Tibial nerve (tissue), 4 donors: Measurements from ENCODE around the gene NEGR1. TPM values are rescaled to one million over a fixed set of nuclear protein-coding genes. Genes with fewer than 3 reads are reported as not detected.

Source experiments
- DNase-seq, 2 donors: peaks; one replicate each; pipeline ENCODE4 v3.0.0-alpha.2; 2019; ENCODE audit warnings: low spot score in 2 of 2
- H3K27ac ChIP-seq, 4 donors: fragments of 200-600 bp; sonication (generic) in 3 of 4; one replicate each; pipeline ENCODE4 v1.5.1; 2017 to 2019; ENCODE audit warnings: mild to moderate bottlenecking in 1 of 4
- H3K27me3 ChIP-seq, 2 donors: fragments of 200-600 bp; sonication (generic) in 1 of 2; one replicate each; pipeline versions ENCODE4 v1.5.1 to v1.6.0; 2017 to 2019
- H3K36me3 ChIP-seq, 3 donors: fragments of 200-600 bp; sonication (generic); one replicate each; pipeline ENCODE4 v1.5.1; 2018 to 2019
- H3K4me1 ChIP-seq, 4 donors: fragments of 200-600 bp; sonication (generic) in 3 of 4; one replicate each; pipeline ENCODE4 v1.5.1; 2017 to 2019
- H3K4me3 ChIP-seq, 4 donors: fragments of 200-600 bp; sonication (generic) in 3 of 4; one replicate each; pipeline ENCODE4 v1.5.1; 2017 to 2019; ENCODE audit warnings: mild to moderate bottlenecking in 1 of 4, moderate library complexity in 1 of 4
- H3K9me3 ChIP-seq, 4 donors: fragments of 200-600 bp; sonication (generic) in 3 of 4; one replicate each; pipeline ENCODE4 v1.5.1; 2017 to 2019
- CTCF ChIP-seq, 5 experiments: fragments of 200-600 bp in 3 of 5; fragments of 450-650 bp in 2 of 5; sonication (generic) in 3 of 5; IDR thresholded peaks; one replicate each; pipeline ENCODE4 v1.5.1; 2016 to 2019; ENCODE audit warnings: antibody characterized with exemption in 5 of 5, mild to moderate bottlenecking in 3 of 5, moderate library complexity in 2 of 5
- EP300 ChIP-seq, 2 donors: sonication (generic); formaldehyde crosslinking; IDR thresholded peaks; one replicate each; pipeline ENCODE4 v1.6.1; 2017; ENCODE audit warnings: antibody characterized with exemption in 2 of 2, mild to moderate bottlenecking in 1 of 2
- POLR2A ChIP-seq, 2 donors: fragments of 450-650 bp; IDR thresholded peaks; one replicate each; pipeline ENCODE4 v1.6.1; 2017; ENCODE audit warnings: antibody characterized with exemption in 2 of 2, mild to moderate bottlenecking in 2 of 2, moderate library complexity in 2 of 2
- WGBS, 2 donors: methylation state at CpG; one replicate each; pipeline ENCODE4 v1.1.5; 2018; 5-methylcytosine and 5-hydroxymethylcytosine counted together
- total RNA-seq, 4 donors: library from RNA; depleted of rRNA; stranded (reverse); fragments of >200 nt; gene quantifications; one replicate each; pipeline ENCODE4 v1.1.0, GENCODE V29; 2016

The NEGR1 gene
- total RNA-seq, 4 donors from 2014 or later: 46.0 to 58.2 (median 52.4) TPM

GRCh38 chr1:72097851-72098570 is 184.3 kb downstream of the NEGR1 start:
- TF ChIP-seq EP300 (IDR thresholded peaks at IDR 0.05): no peak
- no peak for TF ChIP-seq CTCF (IDR thresholded peaks at IDR 0.05)
- TF ChIP-seq POLR2A (IDR thresholded peaks at IDR 0.05): no peak

GRCh38 chr1:72094209-72094608 is 188.1 kb downstream of the NEGR1 start:
- Histone ChIP-seq H3K27me3 (no peaks in the 10 kb centered on the region), H3K4me3 (no peak overlapping the region), H3K9me3 (no peaks in the 10 kb centered on the region), H3K36me3 (no peaks in the 10 kb centered on the region), H3K4me1 (no peaks in the 10 kb centered on the region), H3K27ac (no peak overlapping the region)
- 71 to 81% methylated on average over 2 of the region's 2 CpGs for WGBS, 2 donors
- DNase-seq: no peak
- TF ChIP-seq POLR2A (IDR thresholded peaks at IDR 0.05) (no peak), EP300 (IDR thresholded peaks at IDR 0.05) (no peak), CTCF (IDR thresholded peaks at IDR 0.05) (no peak)

More at GRCh38 chr1:72097851-72098570, 184.3 kb downstream of the NEGR1 start:
- no peaks in the 10 kb centered on the region for H3K4me1 ChIP-seq
- no peak for DNase-seq
- no peaks in the 10 kb centered on the region for H3K27me3 ChIP-seq
- H3K27ac ChIP-seq: no peak overlapping the region
- WGBS, 2 donors: 70 to 75% methylated on average over 4 of the region's 4 CpGs
- no peak overlapping the region for H3K4me3 ChIP-seq
- H3K36me3 ChIP-seq: no peaks in the 10 kb centered on the region
- H3K9me3 ChIP-seq: no peaks in the 10 kb centered on the region

GRCh38 chr1:72086394-72086793 is 195.9 kb downstream of the NEGR1 start:
- no peaks in the 10 kb centered on the region for H3K36me3 ChIP-seq
- no peak for DNase-seq
- TF ChIP-seq EP300 (IDR thresholded peaks at IDR 0.05): no peak
- no peak for TF ChIP-seq CTCF (IDR thresholded peaks at IDR 0.05)
- TF ChIP-seq POLR2A (IDR thresholded peaks at IDR 0.05): no peak
- H3K27me3 ChIP-seq: no peaks in the 10 kb centered on the region
- no peaks in the 10 kb centered on the region for H3K4me1 ChIP-seq
- H3K9me3 ChIP-seq: no peaks in the 10 kb centered on the region
- no peak overlapping the region for H3K27ac ChIP-seq
- no peak overlapping the region for H3K4me3 ChIP-seq
- 72 to 78% methylated on average over 3 of the region's 3 CpGs for WGBS, 2 donors

- Histone ChIP-seq H3K27ac (no peak overlapping the region), H3K9me3 (no peaks in the 10 kb centered on the region), H3K27me3 (no peaks in the 10 kb centered on the region), H3K4me3 (no peak overlapping the region), H3K36me3 (no peaks in the 10 kb centered on the region), H3K4me1 (no peaks in the 10 kb centered on the region)
- no peak for DNase-seq
- no peak for TF ChIP-seq EP300 (IDR thresholded peaks at IDR 0.05)
- no peak for TF ChIP-seq CTCF (IDR thresholded peaks at IDR 0.05)
These were observed 206.9 kb downstream of the NEGR1 start for GRCh38 chr1:72075425-72075824.

DNA sequence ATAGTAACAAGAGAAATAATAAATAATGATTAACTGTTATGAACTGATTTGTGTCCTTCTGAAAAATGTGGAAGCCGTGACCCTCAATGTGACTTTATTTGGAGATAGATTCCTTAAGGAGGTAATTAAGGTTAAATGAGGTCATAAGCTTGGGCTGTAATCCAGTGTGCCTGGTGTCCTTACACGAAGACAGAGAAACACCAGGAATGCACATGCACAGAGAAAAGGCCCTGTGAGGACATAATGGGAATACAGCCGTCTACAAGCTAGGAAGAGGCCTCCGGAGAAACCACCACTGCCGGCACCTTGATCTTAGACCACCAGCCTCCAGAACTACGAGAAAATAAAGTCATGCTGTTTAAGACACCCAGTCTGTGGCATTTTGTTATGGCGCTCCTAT is 215.9 kb downstream of the NEGR1 start:
- Histone ChIP-seq H3K27ac (no peak overlapping the region), H3K27me3 (no peaks in the 10 kb centered on the region), H3K36me3 (no peaks in the 10 kb centered on the region), H3K4me3 (no peak overlapping the region), H3K9me3 (no peaks in the 10 kb centered on the region), H3K4me1 (peaks cover 0 to 34% (median 3%) of the 10 kb centered on the region in 4 donors)
- no peak for DNase-seq
- 58 to 62% methylated on average over 7 of the region's 7 CpGs for WGBS, 2 donors
- TF ChIP-seq CTCF (IDR thresholded peaks at IDR 0.05) (no peak), EP300 (IDR thresholded peaks at IDR 0.05) (no peak), POLR2A (IDR thresholded peaks at IDR 0.05) (no peak)
